ENCODE data around the gene GABPA. TPM values are rescaled to one million over a fixed set of nuclear protein-coding genes. Genes with fewer than 3 reads are reported as not detected.
"Not testable (repeated sequence)": the region's sequence is repeated elsewhere in the genome, so short reads cannot be mapped to it uniquely, and the experiment has no call there.

Gene GABPA
- total RNA-seq, 1 donor from 2014 or later = 25.6 TPM

DNA sequence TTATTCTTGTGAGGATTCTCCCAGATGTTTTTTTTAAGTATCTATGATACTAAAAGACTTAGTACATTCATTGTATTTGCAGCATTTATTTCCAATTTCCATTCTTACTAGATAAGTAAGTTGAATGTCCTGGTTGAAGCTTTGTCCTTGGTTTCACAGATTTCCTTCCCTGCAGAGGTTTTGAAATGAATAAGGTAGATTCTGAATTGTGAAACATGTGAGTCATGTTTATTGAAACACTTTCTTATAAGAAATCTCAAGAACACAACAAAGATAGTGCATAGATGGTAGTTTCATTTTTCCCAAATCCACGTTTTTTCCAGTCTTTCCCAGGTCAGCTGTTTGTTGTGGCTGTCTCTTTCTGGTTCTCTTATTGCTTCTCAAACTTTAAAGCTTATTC is 24.8 kb downstream of the GABPA start:
- peaks cover 55% of the 10 kb centered on the region for H3K36me3 Mint-ChIP-seq (ENCODE audit: low read depth)
- intact Hi-C loops (cut with micrococcal nuclease) = no loop called here

DNA sequence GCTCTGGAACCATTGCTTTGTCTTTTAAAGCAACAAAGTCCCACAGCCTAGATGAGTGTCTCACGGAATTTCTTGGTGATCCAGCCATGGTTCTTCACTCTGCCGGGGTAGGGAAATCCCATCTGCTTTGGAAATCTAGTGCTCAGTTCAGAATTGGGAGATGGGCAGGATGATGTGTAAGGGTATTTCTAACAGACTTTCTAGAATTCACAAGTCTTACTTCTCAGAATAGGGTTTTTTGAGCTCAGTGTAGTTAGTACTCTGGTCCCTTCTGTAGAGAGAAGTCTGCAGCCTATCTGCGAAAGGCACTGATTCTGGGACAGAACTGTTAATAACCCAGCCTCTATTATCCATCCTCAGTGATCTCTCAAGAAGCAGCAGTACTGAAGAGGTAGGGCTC is 25.3 kb downstream of the GABPA start:
- Mint-ChIP-seq H3K36me3 (ENCODE audit: low read depth) (peaks cover 57% of the 10 kb centered on the region), H3K27me3 (no peaks in the 10 kb centered on the region), H3K4me1 (peaks cover 33% of the 10 kb centered on the region), H3K4me3 (no peak overlapping the region), H3K9me3 (no peaks in the 10 kb centered on the region), H3K27ac (peak overlapping the region; percentile 3)
- intact Hi-C loops (cut with micrococcal nuclease) = no loop called here
- DNase-seq = no peak

More for the DNA sequence above, 24.8 kb downstream of the GABPA start:
- peaks cover 33% of the 10 kb centered on the region for H3K4me1 Mint-ChIP-seq
- no peak overlapping the region for H3K4me3 Mint-ChIP-seq
- H3K9me3 Mint-ChIP-seq = no peaks in the 10 kb centered on the region
- no peaks in the 10 kb centered on the region for H3K27me3 Mint-ChIP-seq
- peak overlapping the region; percentile 18 for H3K27ac Mint-ChIP-seq
- no peak for DNase-seq

DNA sequence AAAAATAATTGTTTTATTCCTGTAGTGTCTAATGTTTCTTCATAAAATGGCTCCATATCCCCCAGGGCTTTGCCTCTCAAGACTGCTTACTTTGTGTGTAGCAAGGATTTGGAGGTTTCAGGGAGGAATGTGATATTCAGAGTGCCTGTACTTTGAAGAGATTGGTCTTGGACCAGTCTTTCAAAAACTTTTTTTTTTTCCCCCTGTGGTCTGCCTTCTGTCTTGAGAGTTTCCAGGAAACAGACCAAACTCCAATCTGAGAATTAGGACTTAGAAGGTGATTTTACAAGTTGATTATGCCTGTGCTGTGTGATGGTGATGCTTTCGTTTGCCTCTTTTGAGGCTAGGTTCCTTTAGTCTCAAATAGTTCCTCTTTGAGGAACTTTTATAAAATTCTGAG is 25.9 kb downstream of the GABPA start:
- intact Hi-C loops (cut with micrococcal nuclease) = no loop called here
- H3K27ac Mint-ChIP-seq = no peak overlapping the region
- peaks cover 59% of the 10 kb centered on the region for H3K36me3 Mint-ChIP-seq (ENCODE audit: low read depth)
- H3K9me3 Mint-ChIP-seq = no peaks in the 10 kb centered on the region
- H3K4me3 Mint-ChIP-seq = no peak overlapping the region
- DNase-seq = no peak
- peaks cover 30% of the 10 kb centered on the region for H3K4me1 Mint-ChIP-seq
- H3K27me3 Mint-ChIP-seq = no peaks in the 10 kb centered on the region

DNA sequence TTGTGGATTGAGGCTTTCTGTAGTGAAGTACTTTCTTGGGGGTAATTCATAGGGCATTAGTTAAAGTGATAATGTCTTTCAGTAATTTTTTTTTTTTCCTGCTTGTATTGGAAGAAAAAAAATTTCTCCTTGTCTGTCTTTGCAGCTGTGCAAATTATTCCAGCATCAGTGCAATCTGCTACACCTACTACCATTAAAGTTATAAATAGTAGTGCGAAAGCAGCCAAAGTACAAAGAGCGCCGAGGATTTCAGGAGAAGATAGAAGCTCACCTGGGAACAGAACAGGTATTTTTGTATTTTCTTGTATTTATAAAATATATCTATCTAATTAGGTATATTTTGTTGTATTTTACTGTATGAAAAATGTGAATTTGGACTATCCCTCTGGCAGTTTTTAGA is 29.3 kb downstream of the GABPA start:
- Mint-ChIP-seq H3K27ac (no peak overlapping the region), H3K9me3 (no peaks in the 10 kb centered on the region), H3K27me3 (no peaks in the 10 kb centered on the region), H3K4me3 (no peak overlapping the region), H3K4me1 (peaks cover 13% of the 10 kb centered on the region), H3K36me3 (ENCODE audit: low read depth) (peaks cover 53% of the 10 kb centered on the region)
- no peak for DNase-seq
- intact Hi-C loops (cut with micrococcal nuclease) = no loop called here

DNA sequence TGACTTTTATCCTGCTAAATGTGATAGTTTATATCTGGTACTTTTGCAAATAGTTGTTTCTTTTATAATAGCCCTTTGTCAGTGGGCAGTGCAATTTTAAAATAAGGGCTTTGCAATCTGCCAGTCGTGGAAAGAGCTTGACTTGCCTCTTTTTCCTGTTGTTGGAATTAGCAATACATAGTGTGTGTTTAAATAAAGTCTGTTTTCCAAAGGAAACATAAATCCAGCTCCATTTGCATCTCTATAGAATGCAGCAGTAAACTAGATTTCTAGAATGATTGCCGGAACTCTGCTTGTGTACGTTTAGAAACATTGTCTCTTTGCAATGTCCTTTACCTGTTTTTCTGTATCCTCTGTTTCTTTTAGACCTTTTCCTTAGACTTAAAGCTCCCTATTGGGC is 33.1 kb downstream of the GABPA start:
- H3K4me1 Mint-ChIP-seq = peaks cover 6% of the 10 kb centered on the region
- intact Hi-C loops (cut with micrococcal nuclease) = no loop called here

DNA sequence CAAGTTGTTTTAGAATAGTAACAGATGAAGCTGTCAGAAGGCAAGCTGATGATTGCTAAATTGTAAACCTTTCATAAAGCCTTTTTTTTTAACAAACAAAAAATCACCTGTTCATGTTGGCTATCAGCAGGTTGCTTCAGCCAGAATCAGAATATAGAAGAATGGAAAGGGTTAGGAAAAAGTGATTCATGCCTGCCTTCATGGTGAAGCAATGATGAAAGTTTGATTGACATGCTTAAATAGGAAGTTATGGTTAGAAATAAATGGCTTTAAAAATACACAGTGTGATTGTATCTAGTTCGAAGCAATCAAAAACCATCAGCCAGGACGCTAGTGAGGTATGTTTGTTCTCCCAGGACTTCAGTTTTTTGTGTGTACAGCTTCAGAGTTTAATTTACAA is 37.9 kb downstream of the GABPA start:
- H3K27ac Mint-ChIP-seq = no peak overlapping the region
- peaks cover 6% of the 10 kb centered on the region for H3K4me1 Mint-ChIP-seq
- H3K36me3 Mint-ChIP-seq (ENCODE audit: low read depth) = peaks cover 10% of the 10 kb centered on the region
- DNase-seq = no peak
- intact Hi-C loops (cut with micrococcal nuclease) = no loop called here
- H3K4me3 Mint-ChIP-seq = no peak overlapping the region
- no peaks in the 10 kb centered on the region for H3K27me3 Mint-ChIP-seq
- no peaks in the 10 kb centered on the region for H3K9me3 Mint-ChIP-seq

More for the DNA sequence above, 33.1 kb downstream of the GABPA start:
- Mint-ChIP-seq H3K27ac (no peak overlapping the region), H3K27me3 (no peaks in the 10 kb centered on the region), H3K4me3 (no peak overlapping the region), H3K36me3 (ENCODE audit: low read depth) (peaks cover 39% of the 10 kb centered on the region), H3K9me3 (no peaks in the 10 kb centered on the region)
- DNase-seq = no peak

DNA sequence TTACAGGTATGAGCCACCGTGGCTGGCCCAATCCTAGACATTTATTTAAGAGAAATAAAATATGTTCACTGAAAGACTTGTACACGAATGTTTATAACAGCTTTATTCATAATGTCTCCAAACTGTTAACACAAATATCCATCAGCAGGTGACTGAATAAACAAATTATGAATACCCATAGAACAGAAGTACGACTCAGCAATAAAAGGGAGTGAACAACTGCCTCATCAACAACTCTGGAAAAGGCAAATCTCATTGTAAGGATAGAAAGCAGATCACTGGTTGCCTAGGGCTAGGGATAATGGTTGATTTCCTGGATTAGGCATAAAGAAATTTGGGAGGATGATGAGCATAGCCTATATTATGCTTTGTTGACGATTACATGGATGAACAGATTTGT is 41.7 kb downstream of the GABPA start:
- Mint-ChIP-seq H3K4me3 (no peak overlapping the region), H3K9me3 (no peaks in the 10 kb centered on the region), H3K27me3 (peaks cover 2% of the 10 kb centered on the region), H3K27ac (no peak overlapping the region), H3K4me1 (peaks cover 6% of the 10 kb centered on the region), H3K36me3 (ENCODE audit: low read depth) (no peaks in the 10 kb centered on the region)
- no peak for DNase-seq
- intact Hi-C loops (cut with micrococcal nuclease) = no loop called here

DNA sequence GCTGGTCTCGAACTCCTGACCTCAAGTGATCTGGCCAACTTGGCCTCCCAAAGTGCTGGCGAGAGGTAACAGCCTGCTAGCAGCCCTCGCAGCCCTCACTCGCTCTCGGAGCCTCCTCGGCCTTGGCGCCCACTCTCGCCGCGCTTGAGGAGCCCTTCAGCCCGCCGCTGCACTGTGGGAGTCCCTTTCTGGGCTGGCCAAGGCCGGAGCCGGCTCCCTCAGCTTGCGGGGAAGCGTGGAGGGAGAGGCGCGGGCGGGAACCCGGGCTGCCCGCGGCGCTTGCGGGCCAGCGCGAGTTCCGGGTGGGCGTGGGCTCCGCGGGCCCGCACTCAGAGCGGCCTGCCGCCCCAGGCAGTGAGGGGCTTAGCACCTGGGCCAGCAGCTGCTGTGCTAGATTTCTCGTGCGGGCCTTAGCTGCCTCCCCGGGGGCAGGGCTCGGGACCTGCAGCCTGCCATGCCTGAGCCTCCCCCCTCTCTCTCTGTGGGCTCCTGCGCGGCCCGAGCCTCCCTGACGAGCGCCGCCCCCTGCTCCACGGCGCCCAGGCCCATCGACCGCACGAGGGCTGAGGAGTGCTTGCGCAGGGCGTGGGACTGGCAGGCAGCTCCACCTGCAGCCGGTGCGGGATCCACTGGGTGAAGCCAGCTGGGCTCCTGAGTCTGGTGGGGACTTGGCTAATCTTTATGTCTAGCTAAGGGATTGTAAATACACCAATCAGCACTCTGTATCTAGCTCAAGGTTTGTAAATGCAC is 43.5 kb downstream of the GABPA start:
- H3K27ac Mint-ChIP-seq; H3K27me3 Mint-ChIP-seq; DNase-seq; H3K36me3 Mint-ChIP-seq (ENCODE audit: low read depth); H3K4me1 Mint-ChIP-seq; H3K9me3 Mint-ChIP-seq; H3K4me3 Mint-ChIP-seq; intact Hi-C loops (cut with micrococcal nuclease): not testable (repeated sequence)

DNA sequence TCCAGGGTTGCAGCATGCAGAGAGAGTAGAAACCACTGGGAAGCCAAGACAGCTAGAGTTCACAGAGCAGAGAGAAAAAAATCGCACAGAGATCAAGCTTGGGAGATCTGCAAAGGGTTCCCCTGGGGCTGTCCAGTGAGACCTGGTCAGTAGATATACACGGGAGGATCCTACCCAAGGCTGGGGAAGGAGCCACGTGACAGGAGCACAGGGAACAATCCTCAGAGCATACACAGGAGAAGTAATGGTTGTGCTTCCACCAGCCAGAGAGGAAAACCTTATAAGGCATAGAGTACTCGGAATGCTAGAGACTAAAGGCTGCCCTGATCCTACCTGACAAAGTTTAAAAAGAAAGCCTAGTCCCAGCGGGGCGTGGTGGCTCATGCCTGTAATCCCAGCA is 53.9 kb downstream of the GABPA start:
- H3K4me3 Mint-ChIP-seq = no peak overlapping the region
- H3K27me3 Mint-ChIP-seq = peaks cover 14% of the 10 kb centered on the region
- H3K36me3 Mint-ChIP-seq (ENCODE audit: low read depth) = no peaks in the 10 kb centered on the region
- no peak for DNase-seq
- intact Hi-C loops (cut with micrococcal nuclease) = loop anchor here (5.0 kb wide), 1 partner anchor 74 kb away; no protein-coding TSS in a partner anchor
- no peak overlapping the region for H3K27ac Mint-ChIP-seq
- H3K4me1 Mint-ChIP-seq = peaks cover 8% of the 10 kb centered on the region
- peaks cover 8% of the 10 kb centered on the region for H3K9me3 Mint-ChIP-seq

DNA sequence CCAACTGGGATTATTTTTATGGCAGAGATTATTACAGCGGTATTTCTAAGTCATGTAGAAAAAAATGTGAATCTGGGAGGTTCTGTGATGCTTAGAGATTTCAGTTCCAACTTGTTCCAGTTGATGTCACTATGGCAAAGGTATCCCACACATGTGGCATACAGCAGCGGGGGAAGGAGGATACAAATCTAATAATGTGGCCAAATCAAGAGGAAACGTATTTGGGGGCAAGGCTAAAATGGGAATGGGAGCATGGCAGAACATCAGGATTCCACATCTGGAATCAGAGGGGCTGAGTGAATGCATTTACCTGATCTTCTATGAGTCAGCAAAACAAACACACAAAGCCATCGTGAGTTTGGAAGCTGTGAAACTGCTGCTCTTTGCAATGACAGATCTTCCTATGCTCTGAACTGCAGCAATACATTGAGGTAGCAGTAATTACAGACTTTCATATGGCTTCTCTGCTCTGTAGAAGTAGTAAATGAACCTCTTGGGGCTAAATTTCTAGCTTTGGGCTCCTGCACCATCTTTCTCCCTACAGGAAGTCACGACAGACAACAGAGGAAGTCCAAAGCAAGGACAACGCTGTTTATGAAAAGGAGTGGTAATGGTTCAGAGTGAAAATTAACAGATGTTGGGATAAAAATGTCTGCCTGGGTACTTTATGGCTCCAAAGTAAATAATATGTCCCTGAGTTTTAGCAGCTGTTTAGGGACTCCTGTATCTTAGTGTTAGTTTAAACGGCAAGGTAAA is 55.5 kb downstream of the GABPA start:
- Mint-ChIP-seq H3K4me1 (peaks cover 8% of the 10 kb centered on the region), H3K36me3 (ENCODE audit: low read depth) (no peaks in the 10 kb centered on the region), H3K4me3 (peak overlapping the region; percentile 61), H3K27me3 (peaks cover 8% of the 10 kb centered on the region), H3K9me3 (peaks cover 8% of the 10 kb centered on the region), H3K27ac (peak overlapping the region; percentile 48)
- intact Hi-C loops (cut with micrococcal nuclease) = no loop called here
- DNase-seq = peak; percentile 63

DNA sequence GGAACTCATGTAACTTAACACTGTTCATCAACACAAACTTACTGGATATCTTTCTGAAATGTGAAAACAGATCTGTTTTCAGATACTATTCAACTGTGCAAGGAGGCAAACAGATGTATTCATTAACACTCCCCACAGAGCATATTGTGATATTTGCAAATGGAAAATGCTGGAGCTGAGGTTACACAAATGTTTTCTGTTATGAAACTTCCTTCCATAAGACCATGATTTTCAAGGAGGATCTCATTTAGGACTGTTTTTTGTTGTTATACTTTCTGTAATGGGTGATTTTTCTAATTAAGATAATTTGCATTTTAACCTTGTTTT is 56.1 kb downstream of the GABPA start:
- H3K27ac Mint-ChIP-seq = no peak overlapping the region
- DNase-seq = no peak
- H3K4me3 Mint-ChIP-seq = peak overlapping the region; percentile 61
- H3K27me3 Mint-ChIP-seq = peaks cover 8% of the 10 kb centered on the region
- peaks cover 8% of the 10 kb centered on the region for H3K4me1 Mint-ChIP-seq
- no peaks in the 10 kb centered on the region for H3K36me3 Mint-ChIP-seq (ENCODE audit: low read depth)
- intact Hi-C loops (cut with micrococcal nuclease) = no loop called here
- peaks cover 8% of the 10 kb centered on the region for H3K9me3 Mint-ChIP-seq

DNA sequence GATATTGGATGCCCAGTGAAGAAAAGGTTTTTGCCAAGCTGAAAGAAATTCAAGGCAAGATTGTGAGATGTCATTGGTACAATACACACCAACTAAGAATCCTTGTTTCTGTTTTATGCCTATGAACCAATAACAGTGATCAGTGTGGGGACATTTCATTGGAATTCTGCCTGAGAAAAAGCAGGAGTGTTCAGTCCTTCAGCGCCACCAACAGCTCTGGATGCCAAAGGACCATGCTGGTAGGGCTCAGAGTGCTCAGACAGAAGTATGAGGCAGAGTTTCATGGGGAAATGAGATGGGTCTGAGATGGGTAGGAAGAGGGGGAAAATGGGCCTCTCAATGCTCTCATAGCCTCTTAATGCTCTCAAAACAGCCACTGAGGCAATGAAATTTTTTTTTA is 56.5 kb downstream of the GABPA start:
- no peaks in the 10 kb centered on the region for H3K36me3 Mint-ChIP-seq (ENCODE audit: low read depth)
- no peak overlapping the region for H3K4me3 Mint-ChIP-seq
- H3K27ac Mint-ChIP-seq = no peak overlapping the region
- intact Hi-C loops (cut with micrococcal nuclease) = no loop called here
- H3K9me3 Mint-ChIP-seq = peaks cover 8% of the 10 kb centered on the region
- peaks cover 8% of the 10 kb centered on the region for H3K27me3 Mint-ChIP-seq
- peaks cover 8% of the 10 kb centered on the region for H3K4me1 Mint-ChIP-seq
- no peak for DNase-seq

DNA sequence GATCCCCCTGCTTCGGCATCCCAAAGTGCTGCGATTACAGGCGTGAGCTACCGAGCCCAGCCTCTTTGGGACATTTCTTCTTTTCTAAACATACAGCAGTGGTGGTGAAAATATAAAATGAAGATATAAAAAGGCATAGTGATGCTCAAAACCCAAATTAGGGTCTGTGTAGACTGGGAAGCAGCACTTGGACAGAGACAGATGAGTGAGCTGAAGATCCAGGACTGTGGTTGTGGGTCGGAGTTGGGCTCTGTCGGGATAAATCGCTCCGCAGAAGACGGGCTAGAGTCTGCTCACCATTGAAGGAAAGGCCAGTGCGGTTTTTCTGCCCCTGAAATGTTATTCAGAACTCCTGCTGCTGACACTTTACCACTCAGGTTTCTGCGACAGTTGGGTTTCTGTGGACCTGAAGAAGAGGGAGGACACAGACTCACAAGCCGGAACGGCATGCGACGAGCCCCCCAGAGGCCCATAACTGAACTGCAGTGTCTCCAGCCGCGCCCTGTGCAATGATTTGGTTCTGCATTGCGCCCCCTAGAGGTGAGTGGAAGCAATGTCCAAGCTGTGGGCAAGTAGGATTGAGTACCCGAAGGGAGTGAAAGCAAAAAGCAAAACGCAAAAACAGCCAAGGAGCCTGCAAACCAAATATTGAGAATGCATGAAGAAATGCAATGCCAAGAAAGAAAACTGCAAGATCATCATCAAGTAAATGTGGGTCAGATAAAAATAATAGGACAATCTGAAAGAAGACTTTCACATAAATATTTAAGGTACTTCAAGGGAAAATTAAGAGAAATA is 66.6 kb downstream of the GABPA start:
- Mint-ChIP-seq H3K27ac (no peak overlapping the region), H3K4me3 (peak overlapping the region; percentile 55), H3K27me3 (peaks cover 31% of the 10 kb centered on the region), H3K9me3 (no peaks in the 10 kb centered on the region), H3K4me1 (peaks cover 6% of the 10 kb centered on the region), H3K36me3 (ENCODE audit: low read depth) (no peaks in the 10 kb centered on the region)
- DNase-seq = peak; percentile 97
- intact Hi-C loops (cut with micrococcal nuclease) = loop anchor here (1.0 to 10.0 kb wide), 3 partner anchors 67 to 373 kb away; partner anchors contain the start of genes APP, ATP5PF and GABPA

DNA sequence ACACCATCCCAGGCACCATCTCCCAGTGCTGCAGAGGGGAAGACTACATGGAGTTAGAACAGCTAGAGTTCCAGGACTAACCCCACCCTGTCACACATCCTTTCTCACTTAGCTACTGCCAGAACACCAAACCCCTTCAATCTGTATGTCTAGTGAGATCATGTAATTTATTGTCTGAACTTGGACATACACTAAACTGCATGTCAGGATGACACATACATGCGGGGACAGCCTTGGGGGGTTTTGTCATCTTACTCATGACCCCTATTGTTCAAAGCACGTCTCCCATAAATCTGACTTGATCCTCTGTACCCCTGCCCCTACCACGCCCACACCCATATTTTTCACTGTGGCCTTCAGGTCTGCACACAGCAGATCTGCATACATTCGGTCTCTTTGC is 71.3 kb downstream of the GABPA start:
- Mint-ChIP-seq H3K4me3 (no peak overlapping the region), H3K4me1 (peaks cover 10% of the 10 kb centered on the region), H3K27me3 (peaks cover 17% of the 10 kb centered on the region), H3K9me3 (no peaks in the 10 kb centered on the region), H3K36me3 (ENCODE audit: low read depth) (no peaks in the 10 kb centered on the region), H3K27ac (no peak overlapping the region)
- intact Hi-C loops (cut with micrococcal nuclease) = loop anchor here (10.0 kb wide), 1 partner anchor 369 kb away; the partner anchor contains the start of gene APP
- DNase-seq = no peak

All from activated CD4-positive, alpha-beta T cell treated with anti-CD3 and anti-CD28 coated beads, Interleukin-2, amount 10 ng/mL, durations not matched to agents 24 days and 14 days (primary cell).